Thyroid gland (tissue), 4 donors: ENCODE measurements around the gene SORCS2.

Source experiments
- CTCF ChIP-seq, 6 experiments: fragments of 200-600 bp in 3 of 6; fragments of 450-650 bp in 3 of 6; sonication (generic) in 3 of 6; IDR thresholded peaks; one replicate each; pipeline ENCODE4 v1.5.1; 2016 to 2019; ENCODE audit warnings: antibody characterized with exemption in 6 of 6, mild to moderate bottlenecking in 2 of 6, inconsistent platforms in 1 of 6, moderate library complexity in 1 of 6
- POLR2A ChIP-seq, 2 donors: fragments of 450-650 bp; IDR thresholded peaks; one replicate each; pipeline ENCODE4 v1.6.1; 2017; ENCODE audit warnings: antibody characterized with exemption in 2 of 2, mild to moderate bottlenecking in 2 of 2, moderate library complexity in 1 of 2

- no peak for TF ChIP-seq CTCF (IDR thresholded peaks at IDR 0.05)
- TF ChIP-seq POLR2A (IDR thresholded peaks at IDR 0.05) = no peak
These were observed 138.7 kb downstream of the SORCS2 start for GRCh38 chr4:7330811-7331681.
